T1000 (cell line): ENCODE results near the gene ABCC1.
A peak's percentile ranks its signal among the peaks of the same experiment; 100 is the strongest.
"Not testable (repeated sequence)": the region's sequence is repeated elsewhere in the genome, so short reads cannot be mapped to it uniquely, and the experiment has no call there.

Experiments used
- DNase-seq: peaks from one replicate; lab custom pipeline; 2025; ENCODE audit warnings: mixed read lengths; lab: John Stamatoyannopoulos, UW

The ABCC1 gene

DNA sequence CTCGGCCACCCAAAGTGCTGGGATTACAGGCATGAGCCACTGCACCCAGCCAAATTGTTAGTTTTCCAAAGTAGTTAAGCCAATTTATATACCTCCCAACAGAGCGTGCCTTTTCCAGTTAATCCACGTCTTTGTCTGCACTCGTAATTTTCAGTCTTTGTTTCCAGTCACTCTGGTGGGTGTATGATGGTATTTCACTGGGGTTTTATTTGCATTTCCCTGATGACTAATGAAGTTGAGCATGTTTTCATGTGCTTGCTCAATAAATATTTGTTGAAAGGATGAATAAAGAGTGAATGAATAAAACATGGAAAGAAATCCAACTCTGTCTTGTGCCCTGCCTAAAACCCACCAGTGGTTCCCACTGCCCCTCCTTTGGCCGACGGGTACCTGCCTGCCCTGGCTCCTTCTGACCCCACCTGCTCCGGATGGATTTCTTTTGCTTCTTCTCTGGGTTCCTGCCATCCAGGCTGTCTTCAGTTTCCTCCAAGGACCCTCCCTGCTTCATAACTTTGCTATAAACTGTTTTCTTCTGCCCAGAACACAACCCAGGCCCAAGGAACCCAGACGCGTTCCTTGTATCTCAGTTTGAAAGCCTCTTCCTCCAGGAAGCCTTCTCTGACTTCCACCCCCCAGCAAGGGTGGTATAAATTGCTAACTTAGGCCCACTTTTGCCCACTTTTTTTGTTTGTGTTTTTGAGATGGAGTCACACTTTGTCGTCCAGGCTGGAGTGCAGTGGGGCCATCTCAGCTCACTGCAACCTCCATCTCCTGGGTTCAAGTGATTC is 3.0 kb upstream of the ABCC1 start:
- DNase-seq, result peak; percentile 19

DNA sequence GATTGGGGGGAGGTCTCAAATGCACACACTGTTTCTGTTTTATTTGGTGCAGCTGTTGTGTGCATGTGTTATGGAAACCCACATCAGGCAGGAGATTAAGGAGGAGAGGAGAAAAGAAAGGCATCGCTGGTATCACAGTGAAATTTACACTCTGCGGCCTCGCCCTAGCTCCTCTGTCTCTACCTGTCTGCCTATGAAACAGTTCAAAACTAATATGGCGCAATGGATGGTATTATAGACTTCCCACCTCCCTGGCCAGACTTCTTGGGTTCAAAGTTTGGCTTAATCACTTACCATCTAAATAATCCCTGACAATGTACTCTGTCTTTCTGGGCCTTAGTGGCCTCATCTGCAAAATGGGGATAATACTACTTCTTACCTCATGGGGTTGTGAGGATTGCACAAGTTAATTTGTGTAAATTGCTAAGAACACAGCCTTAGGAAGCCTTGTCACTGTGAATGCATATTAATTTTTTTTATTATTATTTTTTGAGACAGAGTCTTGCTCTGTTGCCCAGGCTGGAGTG is 1.4 kb upstream of the ABCC1 start:
- no peak for DNase-seq

DNA sequence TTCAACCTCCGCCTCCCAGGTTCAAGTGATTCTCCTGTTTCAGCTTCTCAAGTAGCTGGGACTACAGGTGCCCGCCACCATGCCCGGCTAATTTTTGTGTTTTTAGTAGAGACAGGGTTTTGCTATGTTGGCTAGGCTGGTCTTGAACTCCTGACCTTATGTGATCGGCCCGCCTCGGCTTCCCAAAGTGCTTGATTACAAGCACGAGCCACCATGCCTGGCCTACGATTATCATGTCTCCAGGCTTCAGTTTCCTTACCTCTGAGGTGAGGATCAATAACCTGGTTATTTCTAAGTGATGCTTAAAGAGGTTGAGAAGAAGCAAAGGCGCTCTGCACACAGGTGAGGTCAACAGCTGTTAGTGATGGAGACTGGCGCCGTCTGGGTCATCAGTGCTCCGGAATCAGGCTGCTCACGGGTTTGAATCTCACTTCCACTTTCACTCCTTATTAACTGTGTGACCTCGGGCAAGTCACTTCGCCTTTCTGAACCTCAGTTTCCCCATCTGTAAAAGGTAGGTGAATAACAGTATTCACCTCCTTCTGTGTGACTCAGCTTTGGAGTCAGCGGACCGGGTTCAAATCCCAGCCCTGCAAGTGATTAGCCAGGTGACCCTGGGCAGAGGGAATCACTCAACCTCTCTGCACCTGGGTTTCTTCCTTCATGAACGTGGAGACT is 745 bp upstream of the ABCC1 start:
- DNase-seq, result no peak

DNA sequence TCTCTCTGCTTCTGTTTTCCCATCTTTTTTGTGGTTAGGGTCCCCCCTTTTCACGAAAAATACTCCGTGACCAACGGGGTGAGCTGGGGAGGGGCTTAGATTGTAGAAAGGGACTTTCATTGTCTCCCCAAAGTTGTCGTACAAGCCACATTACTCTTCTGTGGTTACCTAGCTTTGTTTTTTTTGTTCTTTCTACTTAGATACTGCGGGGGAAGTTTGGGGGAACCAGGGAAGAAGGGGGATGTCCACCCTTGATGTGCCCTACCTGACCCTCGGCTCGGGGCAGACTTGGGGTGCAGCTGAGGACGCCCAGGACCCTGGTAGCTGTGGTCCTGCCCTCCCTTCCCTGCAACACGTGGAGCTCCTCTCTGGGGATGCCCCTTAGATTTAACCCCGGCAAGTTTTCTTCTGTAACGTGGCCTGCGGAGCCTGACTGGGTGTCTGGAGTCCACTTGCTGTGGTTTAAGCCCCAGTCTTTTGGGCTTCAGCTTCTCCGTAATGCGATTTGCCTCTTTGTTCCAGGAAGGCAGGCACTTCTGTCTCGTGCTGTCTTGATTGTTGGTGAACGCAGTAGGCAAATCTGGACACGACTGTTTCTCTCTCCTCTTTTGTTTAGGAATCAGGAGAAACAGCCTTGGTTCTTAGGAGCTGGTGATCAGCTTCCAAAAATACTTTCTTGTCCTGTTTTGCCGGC is 892 bp downstream of the ABCC1 start:
- no peak for DNase-seq

DNA sequence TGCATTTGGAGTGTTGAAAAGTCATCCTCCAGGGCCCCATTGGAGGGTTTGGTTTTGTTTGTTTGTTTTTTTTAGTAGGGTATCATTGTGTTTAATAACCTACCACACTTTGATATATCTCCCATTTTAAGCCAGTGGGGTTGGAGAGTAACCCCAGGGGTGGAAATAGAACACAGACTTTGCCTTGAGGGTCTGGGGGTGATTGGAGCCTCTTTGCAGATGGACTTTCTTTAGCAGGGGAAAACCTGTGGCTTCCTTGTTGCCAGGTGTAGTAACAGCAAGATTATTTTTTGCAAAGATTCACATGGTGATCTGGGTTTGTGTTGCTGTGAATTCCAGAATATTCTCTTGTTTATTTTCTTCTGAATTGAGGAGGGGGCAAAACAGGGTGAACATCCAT is 1.5 kb downstream of the ABCC1 start:
- DNase-seq, result no peak

DNA sequence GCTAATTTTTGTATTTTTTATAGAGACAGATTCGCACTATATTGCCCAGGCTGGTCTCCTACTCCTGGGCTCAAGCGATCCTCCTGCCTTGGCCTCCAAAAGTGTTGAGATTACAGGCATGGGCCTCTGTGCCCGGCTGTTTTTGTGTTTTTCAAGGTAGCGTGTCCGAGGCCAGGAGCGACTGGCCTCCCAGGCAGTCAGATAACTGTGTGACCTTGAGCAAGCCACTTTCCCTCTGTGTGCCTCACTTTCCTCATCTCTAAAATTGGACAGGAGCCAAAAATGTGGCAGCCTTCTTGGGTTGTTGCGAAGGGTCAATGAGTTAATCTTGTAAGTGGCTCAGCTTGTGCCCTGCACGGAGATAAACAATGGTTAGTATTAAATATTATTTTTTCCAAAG is 2.4 kb downstream of the ABCC1 start:
- DNase-seq, result no peak

DNA sequence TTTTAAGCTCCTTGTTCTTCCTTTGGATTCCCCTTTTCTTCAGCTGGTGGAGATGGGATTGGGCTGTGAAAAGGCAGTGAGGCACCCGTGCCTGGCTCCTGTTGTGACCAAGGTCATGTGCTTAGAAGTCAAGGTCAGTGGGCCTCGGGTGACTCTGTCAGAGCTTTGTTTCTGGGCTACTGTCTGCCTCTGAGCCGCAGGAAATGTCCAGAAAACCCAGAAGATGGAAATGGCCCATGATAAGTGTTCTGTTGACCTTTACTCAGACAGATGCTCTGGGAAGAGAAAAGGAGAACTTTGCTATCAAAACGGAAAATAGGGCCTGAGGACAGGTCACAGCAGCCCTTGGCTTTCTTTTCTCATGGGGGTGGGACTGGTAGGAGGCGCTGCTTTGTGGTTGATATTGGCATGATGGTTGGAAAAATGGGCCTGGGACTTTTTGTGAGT is 2.9 kb downstream of the ABCC1 start:
- DNase-seq, result no peak

DNA sequence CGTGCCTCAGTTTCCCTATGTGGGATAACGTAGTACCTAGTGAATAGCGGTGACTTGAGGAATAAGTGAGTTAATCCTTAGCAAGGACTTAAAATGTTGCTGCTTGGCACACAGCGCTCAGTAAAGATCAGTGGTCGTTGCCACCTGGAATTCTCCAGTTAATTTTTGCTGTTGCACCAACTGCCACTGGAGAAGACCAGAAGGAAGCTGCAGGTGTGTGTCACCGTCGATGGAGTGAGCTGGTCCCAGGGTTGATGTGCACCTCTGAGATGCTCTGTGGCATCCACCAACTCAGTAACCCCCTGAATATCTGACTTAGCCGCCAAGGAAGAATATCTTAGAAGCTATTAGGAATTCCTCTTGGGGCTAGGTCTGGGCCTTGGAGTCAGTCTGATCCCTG is 4.1 kb downstream of the ABCC1 start:
- DNase-seq, result no peak

DNA sequence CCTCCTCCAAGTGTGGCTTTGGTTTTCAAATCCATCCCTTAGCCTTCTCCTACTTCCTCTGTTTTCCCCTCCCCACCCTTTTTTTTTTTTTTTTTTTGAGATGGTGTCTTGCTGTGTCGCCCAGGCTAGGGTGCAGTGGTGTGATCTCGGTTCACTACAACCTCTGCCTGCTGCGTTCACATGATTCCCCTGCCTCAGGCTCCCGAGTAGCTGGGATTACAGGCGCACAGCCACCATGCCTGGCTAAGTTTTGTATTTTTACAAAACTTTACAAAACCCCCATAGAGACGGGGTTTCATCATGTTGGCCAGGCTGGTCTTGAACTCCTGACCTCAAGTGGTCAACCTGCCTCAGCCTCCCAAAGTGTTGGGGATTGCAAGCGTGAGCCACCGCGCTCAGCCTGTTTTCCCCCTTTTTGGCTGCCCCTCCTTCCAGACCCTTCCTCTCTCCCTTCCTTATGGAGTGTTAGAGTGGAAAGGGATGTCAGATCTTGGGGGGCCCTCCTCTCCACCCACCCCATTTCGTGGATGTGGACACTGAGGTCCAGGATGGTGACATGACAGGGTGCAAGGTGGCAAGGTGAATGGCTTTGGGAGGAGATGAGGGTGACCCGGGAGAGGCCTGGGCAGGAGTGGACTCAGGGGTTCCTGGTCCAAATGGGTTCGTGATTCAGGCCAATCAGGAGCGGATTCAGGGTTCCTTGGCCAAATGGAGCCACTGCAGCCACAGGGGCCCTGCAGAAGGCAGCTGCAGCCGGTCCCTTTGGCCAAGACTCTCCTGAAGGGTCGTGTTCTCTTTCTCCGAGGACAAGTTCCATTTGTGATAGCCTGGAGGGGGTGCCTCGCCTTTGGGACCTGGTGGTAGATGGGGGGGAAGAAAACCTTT is 4.8 kb downstream of the ABCC1 start:
- DNase-seq, result no peak

DNA sequence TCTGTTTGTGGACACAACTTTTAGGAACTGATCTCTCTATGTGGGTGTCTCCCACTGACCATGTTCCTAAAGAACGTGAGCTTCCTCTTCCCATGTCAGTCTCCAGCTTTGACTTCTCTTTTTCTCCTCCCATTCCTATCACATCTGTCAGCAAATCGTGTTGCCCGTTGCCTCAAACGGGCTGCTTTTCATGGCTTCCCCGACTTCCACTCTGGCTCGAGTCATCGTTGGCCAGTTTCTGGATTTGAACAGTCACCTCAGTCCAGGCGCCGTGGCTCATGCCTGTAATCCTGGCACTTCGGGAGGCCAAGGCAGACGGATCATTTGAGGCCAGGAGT is 5.4 kb downstream of the ABCC1 start:
- DNase-seq, result no peak

DNA sequence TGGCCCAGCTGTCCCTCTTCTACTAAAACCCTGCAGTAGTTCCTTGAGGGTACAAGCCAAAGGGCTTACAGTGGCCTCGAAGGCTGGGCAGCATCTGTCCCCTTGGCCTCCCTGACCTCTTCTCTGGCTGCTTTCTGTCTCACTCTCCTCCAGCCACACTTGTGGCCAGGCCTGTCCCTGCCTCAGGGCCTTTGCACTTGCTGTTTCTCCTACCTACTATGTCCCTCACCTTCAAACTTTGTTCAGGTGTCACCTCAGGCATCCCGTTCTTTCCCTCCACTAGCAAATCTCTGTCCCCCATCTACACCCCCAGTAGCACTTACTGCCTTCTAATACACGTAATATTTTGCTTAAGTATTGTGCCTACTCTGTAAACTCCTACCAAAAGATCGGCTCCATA is 6.0 kb downstream of the ABCC1 start:
- DNase-seq, result no peak

DNA sequence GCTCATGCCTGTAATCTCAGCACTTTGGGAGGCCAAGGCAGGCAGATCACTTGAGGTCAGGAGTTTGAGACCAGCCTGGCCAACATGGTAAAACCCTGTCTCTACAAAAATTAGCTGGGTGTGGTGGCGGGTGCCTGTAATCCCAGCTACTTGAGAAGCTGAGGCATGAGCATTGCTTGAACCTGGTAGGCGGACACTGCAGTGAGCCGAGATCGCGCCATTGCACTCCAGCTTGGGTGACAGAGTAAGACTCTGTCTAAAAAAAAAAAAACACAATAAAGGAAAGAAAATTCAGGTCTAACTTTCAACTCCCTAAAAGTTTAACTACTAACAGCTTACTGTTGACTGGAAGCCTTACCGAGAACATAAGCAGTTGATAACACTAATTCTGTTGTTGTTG is 6.7 kb downstream of the ABCC1 start:
- not testable (repeated sequence) for DNase-seq

DNA sequence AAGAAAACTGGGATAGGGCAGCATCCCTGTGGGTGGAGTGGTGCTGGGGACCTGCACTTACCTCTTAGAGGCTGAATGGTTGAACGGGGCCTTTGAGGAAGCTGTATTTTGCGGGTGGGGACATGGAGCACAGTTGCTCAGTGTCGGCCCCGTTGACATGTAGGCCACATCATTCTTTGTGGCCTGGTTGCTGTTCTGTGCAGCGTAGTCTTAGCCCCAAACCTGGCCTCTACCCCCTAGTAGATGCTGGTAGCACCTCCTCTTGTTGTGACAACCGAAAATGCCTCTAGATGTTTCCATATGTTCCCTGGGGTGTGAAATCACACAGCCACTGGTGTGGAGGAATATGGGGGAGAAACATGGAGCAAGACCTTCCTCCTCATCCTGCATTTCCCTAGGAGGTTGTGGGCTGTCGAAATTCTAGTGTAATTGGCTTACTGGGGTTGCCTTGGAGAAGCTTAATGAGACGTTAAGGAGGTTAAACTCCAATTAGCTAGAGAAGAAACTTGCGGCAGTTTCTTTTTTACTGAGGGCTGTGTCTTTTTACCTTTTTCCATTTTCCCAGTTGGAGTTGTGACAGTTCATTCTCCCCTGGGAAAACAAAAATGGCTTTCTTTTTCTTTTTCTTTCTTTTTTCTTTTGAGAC is 9.4 kb downstream of the ABCC1 start:
- DNase-seq, result no peak

DNA sequence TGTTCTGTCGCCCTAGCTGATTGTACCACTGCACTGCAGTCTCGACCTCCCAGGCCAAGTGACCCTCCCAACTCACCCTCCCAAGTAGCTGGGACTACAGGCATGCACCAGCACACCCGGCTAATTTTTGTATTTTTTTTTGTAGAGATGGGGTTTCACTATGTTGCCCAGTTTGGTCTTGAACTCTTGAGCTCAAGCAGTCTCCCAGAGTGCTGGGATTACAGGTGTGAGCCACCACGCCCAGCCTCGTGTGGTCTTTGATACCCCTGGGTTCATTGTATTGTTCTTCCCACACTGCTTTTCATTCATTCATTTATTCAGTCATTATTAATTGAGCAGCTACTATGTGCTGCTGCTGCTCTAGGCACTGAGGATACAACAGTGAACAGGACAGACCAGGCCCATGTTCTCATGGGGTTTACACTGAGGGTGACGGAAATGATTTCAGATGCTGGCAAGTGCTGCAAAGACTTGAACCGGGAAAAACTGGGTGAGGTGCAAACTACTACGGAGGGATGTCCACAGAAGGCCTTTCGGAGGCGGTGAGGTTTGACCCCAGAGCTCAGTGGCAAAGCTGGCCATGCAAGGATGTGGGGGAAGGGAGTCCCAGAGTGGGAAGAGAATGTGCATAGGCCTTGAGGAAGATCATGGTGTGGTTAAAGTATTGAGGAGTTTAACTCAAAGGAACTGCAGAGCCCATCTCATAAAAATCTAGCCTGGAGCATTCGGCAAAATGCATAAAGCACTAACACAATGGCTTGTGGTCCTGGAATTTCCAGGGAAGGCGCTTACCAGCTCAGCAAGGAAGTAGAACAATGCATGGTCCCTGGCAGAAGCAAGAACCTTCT is 10.9 kb downstream of the ABCC1 start:
- no peak for DNase-seq

DNA sequence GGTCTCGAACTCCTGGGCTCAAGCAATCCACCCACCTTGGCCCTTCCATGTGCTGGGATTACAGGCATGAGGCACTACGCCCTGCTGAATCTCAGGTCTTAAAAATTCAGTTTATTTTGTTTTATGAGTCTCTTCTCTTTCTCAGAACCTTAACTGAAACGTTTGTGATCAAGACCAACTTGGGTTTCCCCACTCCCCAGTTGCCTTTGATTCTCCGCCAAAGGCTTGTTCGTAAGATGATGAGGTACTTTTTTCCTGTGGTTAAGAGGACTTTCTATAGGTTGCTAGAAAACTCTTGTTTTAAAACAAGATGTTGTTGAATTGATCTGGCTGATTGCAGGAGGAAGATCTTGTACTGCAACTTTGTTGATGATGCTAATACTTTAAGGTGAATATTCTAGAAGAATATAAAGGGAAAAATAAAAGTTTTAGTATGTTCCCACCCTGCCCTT is 11.7 kb downstream of the ABCC1 start:
- DNase-seq, result no peak

DNA sequence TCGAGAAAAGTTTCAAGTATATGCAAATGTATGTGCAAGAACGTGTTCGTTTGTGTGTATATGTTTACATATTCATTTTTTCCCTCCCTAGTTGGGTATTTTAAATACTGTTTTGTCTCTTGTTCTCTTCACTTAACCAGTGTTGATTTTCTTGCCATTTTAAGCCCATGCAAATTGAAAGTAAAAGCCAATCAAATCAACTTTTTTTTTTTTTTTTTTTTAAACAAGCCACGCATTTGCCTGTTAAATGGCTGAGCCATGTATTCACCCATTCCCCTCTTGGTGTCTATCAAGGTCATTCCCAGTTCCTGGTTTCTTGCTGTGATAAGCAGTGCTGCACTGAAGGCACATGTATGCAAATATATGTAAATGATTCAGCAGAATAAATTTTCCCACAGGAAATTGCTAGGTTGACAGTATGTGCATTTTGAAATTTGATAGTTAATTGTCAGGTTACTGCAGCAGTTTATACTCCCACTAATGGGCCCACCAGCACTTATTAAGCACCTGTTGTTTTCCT is 12.2 kb downstream of the ABCC1 start:
- DNase-seq, result no peak

DNA sequence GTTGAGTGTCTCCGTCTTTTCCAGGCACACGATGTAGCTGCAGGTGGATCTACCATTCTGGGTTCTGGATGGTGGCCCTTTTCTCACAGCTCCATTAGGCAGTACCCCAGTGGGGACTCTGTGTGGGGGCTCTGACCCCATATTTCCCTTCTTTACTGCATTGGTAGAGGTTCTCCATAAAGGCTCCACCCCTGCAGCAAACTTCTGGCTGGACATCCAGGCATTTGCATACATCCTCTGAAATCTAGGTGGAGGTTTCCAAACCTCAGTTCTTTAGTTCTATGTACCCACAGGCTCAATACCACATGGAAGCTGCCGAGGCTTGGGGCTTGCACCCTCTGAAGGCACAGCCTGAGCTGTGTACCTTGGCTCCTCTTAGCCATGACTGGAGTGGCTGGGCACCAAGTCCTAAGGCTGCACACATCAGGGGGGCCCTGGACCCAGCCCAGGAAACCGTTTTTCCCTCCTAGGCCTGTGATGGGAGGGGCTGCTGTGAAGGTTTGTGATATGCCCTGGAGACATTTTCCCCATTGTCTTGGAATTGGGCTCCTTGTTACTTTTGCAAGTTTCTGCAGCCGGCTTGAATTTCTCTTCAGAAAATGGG is 14.0 kb downstream of the ABCC1 start:
- DNase-seq, result no peak

DNA sequence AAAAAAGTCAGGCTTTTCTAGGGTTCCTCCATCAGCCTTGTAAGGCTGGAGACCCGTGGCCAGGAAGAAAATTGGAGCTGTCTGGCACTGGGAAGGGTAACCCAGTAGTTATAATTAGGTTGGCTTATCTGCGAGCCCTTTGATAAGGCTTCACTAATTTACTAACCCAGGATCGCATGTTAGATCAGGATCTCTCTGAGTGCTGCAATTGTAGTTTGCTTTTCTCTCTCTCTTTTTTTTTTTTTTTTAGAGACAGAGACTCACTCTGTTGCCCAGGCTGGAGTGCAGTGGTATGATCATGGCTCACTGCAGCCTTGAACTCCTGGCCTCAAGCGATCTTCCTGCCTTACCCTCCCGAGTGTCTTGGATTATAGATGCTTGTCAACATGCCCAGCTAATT is 17.0 kb downstream of the ABCC1 start:
- no peak for DNase-seq

DNA sequence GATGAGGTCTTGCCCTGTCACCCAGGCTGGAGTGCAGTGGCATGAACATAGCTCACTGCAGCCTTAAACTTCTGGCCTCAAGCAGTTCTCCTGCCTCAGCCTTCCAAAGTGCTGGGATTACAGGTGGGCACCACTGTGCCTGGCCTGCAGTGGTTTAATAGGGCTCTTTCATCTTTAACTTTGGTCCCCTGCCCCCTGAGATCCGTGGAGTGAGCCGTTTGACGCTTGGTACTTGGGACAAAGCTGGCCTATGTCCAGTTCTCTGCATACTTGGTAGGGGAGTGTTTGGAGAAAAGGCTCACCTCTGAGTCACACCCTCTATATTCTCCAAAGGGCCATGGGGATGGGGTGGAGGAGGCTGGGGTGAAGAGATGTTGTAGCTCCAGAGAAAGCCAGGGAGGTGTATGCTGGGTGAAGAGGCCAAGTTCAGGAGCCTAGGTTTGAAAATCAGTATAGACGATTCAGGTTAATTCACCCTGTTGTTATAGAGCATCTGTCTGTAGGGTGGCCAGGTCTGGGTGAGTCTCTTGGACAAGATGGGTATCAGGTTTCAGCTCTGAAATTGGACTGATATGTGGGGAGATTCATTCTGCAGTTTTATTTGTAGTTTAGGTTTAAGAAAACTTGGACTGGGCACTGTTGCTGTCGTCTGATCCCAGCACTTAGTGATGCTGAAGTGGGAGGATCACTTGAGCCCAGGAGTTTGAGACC is 17.6 kb downstream of the ABCC1 start:
- DNase-seq, result peak; percentile 57
